Measurements from ENCODE around the gene NT5C1A.

NT5C1A gene

GRCh38 chr1:39671793-39672550 is at the start of gene NT5C1A:
Gene NT5C1A (minus strand): TSS chr1:39672107. CDS start chr1:39672038, 69 bp downstream.
- DNase-seq (ENCODE audit: low read depth) = no peak

GRCh38 chr1:39721664-39722063 is 49.8 kb upstream of the NT5C1A start:
- no peak for DNase-seq (ENCODE audit: low read depth)

GRCh38 chr1:39720094-39720999 is 48.4 kb upstream of the NT5C1A start:
- DNase-seq (ENCODE audit: low read depth) = no peak

- no peak for DNase-seq (ENCODE audit: low read depth)
Measured at GRCh38 chr1:39717809-39718208, 45.9 kb upstream of the NT5C1A start.

- DNase-seq (ENCODE audit: low read depth) = no peak
Measured at GRCh38 chr1:39713557-39713956, 41.6 kb upstream of the NT5C1A start.

- DNase-seq (ENCODE audit: low read depth) = no peak
Measured at GRCh38 chr1:39711966-39712340, 40.0 kb upstream of the NT5C1A start.

- DNase-seq (ENCODE audit: low read depth) = no peak
Measured at GRCh38 chr1:39711104-39711965, 39.4 kb upstream of the NT5C1A start.

GRCh38 chr1:39707506-39707905 is 35.6 kb upstream of the NT5C1A start:
- no peak for DNase-seq (ENCODE audit: low read depth)

- no peak for DNase-seq (ENCODE audit: low read depth)
Measured at GRCh38 chr1:39704757-39705156, 32.9 kb upstream of the NT5C1A start.

GRCh38 chr1:39701049-39701439 is 29.1 kb upstream of the NT5C1A start:
- DNase-seq (ENCODE audit: low read depth) = no peak

- no peak for DNase-seq (ENCODE audit: low read depth)
Measured at GRCh38 chr1:39700348-39700747, 28.4 kb upstream of the NT5C1A start.

GRCh38 chr1:39699419-39699818 is 27.5 kb upstream of the NT5C1A start:
- no peak for DNase-seq (ENCODE audit: low read depth)

GRCh38 chr1:39698568-39698967 is 26.7 kb upstream of the NT5C1A start:
- DNase-seq (ENCODE audit: low read depth) = no peak

GRCh38 chr1:39696448-39696847 is 24.5 kb upstream of the NT5C1A start:
- no peak for DNase-seq (ENCODE audit: low read depth)

- no peak for DNase-seq (ENCODE audit: low read depth)
Measured at GRCh38 chr1:39695016-39695415, 23.1 kb upstream of the NT5C1A start.

- no peak for DNase-seq (ENCODE audit: low read depth)
Measured at GRCh38 chr1:39694026-39694425, 22.1 kb upstream of the NT5C1A start.

GRCh38 chr1:39692152-39693074 is 20.5 kb upstream of the NT5C1A start:
- no peak for DNase-seq (ENCODE audit: low read depth)

GRCh38 chr1:39691383-39692151 is 19.7 kb upstream of the NT5C1A start, which contains the start of gene HPCAL4:
Gene HPCAL4 (minus strand): TSS chr1:39691433. CDS start chr1:39684603, 6,830 bp downstream.
- peak; percentile 77 for DNase-seq (ENCODE audit: low read depth)

GRCh38 chr1:39690794-39691382 is 19.0 kb upstream of the NT5C1A start:
- no peak for DNase-seq (ENCODE audit: low read depth)

GRCh38 chr1:39690225-39690624 is 18.3 kb upstream of the NT5C1A start:
- DNase-seq (ENCODE audit: low read depth) = no peak
